GM13976 (cell line): ENCODE measurements around the gene MTF1.
A peak's percentile ranks its signal among the peaks of the same experiment; 100 is the strongest.
"Not testable (repeated sequence)": the region's sequence is repeated elsewhere in the genome, so short reads cannot be mapped to it uniquely, and the experiment has no call there.

Experiments
- DNase-seq: peaks from one replicate; pipeline ENCODE4 v3.0.0; 2012; ENCODE audit warnings: low spot score
- in situ Hi-C: fragments of 300-500 bp; cut with MboI; formaldehyde crosslinking; loops from one replicate; pipeline ENCODE4 v1.12.0; 2022; ENCODE audit warnings: low sequenced_read_pairs, mixed read lengths, inconsistent platforms; ENCODE audit not compliant: unreplicated experiment
- TF ChIP-seq, protein P1 (sequence below): IDR thresholded peaks from 2 replicates; pipeline ENCODE4 v1.5.1; 2012; ENCODE audit warnings: borderline replicate concordance, mild to moderate bottlenecking; ENCODE audit not compliant: insufficient read depth; ENCODE audit errors: extremely low read depth, missing control alignments, control extremely low read depth

MTF1 gene

DNA sequence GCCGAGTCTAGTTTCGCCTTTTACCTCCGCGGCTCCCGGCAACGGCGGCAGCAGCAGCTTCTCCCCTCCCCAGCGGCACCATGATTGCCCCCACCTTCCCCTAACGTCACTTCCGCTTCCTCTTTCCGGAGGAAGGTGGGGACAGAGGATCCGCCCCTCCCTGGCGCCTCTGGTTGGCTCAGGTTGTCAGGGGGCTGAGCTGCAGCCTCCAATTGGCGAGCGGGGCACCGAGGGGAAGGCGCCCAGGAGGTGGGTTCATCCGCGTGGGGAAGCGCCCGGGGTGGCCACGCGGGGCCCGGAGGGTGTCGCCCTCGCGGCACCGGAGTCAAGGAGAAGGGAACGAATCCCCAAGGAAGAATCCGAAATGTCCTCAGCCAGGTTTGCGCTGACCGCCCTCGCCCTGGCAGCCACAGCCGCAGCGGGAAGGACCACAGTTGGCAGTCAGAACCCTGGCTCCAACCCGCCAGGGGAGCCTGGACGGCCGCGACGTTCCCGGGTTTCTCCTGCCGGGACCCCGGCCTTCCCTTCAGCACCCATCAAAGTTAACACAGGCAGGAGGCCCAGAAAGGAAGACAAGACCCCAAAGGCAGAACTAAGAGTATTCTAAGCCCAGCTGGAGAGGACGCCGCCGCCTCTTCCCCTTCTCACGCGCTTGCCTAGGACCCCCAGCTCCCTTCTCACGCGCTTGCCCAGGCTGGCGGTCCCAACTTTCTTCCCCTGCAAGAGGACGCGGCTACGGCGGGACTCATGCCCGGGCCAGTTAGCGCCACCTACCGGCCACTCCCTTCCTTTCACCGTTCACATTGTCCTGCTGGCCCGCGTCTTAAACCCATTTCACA, at the start of gene MTF1:
Gene MTF1, minus strand, starts transcription at position 86 of the 839 bp plus-strand sequence. CDS start 1,934 bp downstream, outside the sequence.
- TF ChIP-seq, protein P1, sequence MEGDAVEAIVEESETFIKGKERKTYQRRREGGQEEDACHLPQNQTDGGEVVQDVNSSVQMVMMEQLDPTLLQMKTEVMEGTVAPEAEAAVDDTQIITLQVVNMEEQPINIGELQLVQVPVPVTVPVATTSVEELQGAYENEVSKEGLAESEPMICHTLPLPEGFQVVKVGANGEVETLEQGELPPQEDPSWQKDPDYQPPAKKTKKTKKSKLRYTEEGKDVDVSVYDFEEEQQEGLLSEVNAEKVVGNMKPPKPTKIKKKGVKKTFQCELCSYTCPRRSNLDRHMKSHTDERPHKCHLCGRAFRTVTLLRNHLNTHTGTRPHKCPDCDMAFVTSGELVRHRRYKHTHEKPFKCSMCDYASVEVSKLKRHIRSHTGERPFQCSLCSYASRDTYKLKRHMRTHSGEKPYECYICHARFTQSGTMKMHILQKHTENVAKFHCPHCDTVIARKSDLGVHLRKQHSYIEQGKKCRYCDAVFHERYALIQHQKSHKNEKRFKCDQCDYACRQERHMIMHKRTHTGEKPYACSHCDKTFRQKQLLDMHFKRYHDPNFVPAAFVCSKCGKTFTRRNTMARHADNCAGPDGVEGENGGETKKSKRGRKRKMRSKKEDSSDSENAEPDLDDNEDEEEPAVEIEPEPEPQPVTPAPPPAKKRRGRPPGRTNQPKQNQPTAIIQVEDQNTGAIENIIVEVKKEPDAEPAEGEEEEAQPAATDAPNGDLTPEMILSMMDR, result peak; percentile 84
- in situ Hi-C loops, result no loop called here
- peak; percentile 99 for DNase-seq

DNA sequence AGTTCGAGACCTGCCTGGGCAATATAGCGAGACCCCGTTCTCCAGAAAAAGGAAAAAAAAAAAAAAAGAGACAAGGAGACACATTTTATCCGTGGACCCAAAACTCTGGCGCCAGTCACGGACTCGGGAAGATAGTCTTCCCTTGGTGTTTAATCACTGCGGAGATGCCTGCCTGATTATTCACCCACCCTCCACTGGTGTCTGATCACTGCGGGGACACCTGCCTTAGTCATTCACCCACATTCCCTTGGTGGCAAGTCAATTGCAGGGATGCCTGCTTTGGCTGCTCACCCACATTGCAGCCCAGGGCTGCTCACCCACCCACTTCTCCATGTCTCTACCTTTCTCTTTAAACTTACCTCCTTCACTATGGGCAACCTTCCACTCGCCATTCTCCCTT, 49.1 kb upstream of the MTF1 start:
- in situ Hi-C loops, DNase-seq: not testable (repeated sequence)

DNA sequence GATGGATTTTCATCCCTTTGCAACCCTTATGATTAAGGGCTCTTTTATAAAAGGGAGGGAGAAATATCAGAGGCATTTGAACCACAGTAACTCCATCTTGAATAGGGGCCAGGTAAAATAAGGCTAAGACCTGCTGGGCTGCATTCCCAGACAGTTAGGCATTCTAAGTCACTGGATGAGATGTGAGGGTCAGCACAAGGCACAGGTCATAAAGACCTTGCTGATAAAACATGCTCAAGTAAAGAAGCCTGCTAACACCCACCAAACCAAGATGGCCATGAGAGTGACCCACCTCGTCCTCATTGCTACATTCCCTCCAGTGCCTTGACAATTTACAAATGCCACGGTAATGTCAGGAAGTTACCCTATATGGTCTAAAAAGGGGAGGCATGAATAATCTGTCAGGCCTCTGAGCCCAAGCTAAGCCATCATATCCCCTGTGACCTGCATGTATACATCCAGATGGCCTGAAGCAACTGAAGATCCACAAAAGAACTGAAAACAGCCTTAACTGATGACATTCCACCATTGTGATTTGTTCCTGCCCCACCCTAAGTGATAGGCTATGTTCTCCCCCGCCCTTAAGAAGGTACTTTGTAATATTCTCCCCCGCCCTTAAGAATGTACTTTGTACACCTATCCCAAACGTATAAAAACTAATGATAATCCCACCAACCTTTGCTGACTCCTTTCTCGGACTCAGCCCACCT, 48.2 kb upstream of the MTF1 start:
- not testable (repeated sequence) for DNase-seq

DNA sequence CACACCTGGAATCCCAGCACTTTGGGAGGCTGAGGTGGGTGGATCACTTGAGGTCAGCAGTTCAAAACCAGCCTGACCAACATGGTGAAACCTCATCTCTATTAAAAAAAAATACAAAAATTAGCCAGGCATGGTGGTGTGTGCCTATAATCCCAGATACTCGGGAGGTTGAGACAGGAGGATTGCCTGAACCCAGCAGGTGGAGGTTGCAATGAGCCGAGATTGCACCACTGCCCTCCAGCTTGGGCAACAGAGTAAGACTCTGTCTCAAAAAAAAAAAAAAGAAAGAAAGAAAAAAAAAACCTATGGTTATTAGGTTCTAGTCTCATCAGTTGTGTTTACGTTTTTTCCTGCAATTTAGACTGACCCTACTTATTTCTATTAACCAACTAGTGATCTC, 47.2 kb upstream of the MTF1 start:
- DNase-seq, in situ Hi-C loops: not testable (repeated sequence)

More for the DNA sequence above, 48.2 kb upstream of the MTF1 start:
- in situ Hi-C loops, result not testable (repeated sequence)

DNA sequence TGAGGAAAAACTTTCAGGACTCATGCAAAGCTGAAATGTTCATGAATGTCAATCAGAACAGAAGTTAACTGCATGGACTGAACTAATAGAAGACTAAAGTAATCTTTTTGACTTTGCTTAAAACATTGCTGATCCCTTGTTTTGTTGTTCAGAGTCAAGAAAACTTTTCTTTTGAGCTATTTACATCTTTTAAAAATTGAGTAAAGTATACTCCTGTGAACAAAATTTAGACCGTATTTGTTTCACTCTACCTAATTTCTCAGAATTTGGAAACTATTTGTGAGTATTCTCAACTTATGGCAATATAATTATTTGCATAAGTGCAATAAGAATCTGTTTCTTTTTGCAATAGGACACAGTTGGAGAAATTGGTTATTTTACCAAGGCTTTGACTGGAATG, 46.3 kb upstream of the MTF1 start:
- TF ChIP-seq, protein P1, result no peak
- no peak for DNase-seq
- in situ Hi-C loops, result no loop called here

DNA sequence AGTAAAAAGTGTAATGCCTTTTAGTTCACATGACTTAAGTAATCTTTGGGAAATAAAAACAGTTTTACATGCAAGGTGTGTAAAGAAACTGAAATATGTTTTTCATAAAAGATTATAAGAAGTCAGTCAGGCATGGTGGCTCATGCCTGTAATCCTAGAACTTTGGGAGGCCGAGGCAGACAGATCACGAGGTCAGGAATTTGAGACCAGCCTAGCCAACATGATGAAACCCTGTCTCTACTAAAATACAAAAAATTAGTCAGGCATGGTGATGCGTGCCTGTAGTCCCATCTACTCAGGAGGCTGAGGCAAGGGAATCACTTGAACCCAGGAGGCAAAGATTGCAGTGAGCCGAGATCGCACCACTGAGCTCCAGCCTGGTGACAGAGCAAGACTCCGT, 44.5 kb upstream of the MTF1 start:
- DNase-seq, in situ Hi-C loops: not testable (repeated sequence)

DNA sequence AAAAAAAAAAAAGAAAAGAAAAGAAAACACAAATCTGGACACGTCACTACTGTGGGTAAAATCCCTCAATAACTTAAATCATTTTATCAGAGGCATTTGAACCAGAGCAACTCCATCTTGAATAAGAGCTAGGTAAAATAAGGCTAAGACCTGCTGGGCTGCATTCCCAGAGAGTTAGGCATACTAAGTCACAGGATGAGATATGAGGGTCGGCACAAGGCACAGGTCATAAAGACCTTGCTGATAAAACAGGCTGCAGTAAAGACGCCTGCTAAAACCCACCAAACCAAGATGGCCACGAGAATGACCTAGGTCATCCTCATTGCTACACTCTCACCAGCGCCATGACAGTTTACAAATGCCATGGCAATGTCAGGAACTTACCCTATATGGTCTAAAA, 43.6 kb upstream of the MTF1 start:
- no peak for DNase-seq
- in situ Hi-C loops, result no loop called here

DNA sequence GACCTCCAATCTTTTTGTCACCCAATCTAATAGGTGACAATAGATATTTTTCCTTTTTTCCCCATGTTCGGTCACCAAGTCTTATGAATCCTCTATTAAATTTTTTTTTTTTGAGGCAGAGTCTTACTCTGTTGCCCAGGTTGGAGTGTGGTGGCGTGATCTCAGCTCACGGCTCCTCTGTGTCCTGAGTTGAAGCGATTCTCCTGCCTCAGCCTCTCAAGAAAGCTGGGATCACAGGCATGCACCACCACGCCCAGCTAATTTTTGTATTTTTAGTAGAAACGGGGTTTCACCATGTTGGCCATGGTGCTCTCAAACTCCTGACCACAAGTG, 42.5 kb upstream of the MTF1 start:
- DNase-seq, result no peak
- TF ChIP-seq, protein P1, result no peak
- in situ Hi-C loops, result no loop called here

More for the DNA sequence above, 43.6 kb upstream of the MTF1 start:
- TF ChIP-seq, protein P1, result no peak
